Measurements from ENCODE around the gene OR51E2.

DNA sequence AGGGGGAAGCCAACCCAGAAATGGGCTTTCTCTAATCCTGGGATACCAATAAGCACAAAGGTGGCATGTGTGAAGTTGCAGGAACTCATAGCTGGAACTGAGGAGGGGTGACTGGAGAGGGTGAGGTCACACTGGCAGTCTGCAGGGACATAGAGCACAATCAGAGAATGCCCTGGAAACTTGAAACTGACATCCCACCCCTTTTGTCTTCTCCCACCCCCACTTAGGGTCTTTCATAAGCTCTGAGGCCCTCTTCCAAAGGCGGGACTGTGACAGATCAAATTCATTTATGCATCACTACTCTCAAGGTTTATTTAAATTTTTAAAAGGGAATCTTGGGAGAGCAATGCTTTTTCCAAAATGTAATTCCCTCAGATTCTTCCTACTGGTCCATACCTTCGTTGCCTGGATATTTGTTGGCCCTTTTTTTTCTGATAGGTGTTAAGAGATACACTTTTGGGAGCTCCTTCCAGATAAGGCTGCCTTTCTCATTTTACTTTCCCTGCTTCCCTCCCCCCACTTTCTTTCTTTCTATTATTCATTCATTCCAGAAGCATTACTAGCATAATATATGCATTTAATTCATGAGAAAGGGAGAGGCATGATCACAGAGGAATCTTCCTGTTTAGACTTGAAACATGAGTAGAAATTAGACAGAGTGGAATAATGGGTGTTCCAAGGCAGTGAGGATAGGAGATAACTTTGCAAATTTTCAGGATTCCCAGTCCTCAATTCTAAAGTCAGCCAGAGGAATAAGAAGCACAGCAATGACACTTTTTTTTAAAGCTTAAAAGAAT is 14.8 kb downstream of the OR51E2 start:
- no peak for TF ChIP-seq POLR2A (IDR thresholded peaks at IDR 0.05)
- TF ChIP-seq, protein P1, sequence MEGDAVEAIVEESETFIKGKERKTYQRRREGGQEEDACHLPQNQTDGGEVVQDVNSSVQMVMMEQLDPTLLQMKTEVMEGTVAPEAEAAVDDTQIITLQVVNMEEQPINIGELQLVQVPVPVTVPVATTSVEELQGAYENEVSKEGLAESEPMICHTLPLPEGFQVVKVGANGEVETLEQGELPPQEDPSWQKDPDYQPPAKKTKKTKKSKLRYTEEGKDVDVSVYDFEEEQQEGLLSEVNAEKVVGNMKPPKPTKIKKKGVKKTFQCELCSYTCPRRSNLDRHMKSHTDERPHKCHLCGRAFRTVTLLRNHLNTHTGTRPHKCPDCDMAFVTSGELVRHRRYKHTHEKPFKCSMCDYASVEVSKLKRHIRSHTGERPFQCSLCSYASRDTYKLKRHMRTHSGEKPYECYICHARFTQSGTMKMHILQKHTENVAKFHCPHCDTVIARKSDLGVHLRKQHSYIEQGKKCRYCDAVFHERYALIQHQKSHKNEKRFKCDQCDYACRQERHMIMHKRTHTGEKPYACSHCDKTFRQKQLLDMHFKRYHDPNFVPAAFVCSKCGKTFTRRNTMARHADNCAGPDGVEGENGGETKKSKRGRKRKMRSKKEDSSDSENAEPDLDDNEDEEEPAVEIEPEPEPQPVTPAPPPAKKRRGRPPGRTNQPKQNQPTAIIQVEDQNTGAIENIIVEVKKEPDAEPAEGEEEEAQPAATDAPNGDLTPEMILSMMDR (IDR thresholded peaks at IDR 0.05): no peak
